Left ventricle myocardium inferior (tissue), 1 donor: Measurements from ENCODE around the gene SEMA5B. TPM values are rescaled to one million over a fixed set of nuclear protein-coding genes. Genes with fewer than 3 reads are reported as not detected.

ENCODE experiments used
- DNase-seq: peaks from one replicate; pipeline ENCODE4 v3.0.0-alpha.2; 2020
- H3K27ac ChIP-seq: fragments of 200-600 bp; replicated peaks from 2 replicates; pipeline ENCODE4 v1.8.0; 2021
- H3K27me3 ChIP-seq: fragments of 200-600 bp; 2 replicates; pipeline ENCODE4 v1.8.0; 2021; ENCODE audit warnings: low read depth
- H3K36me3 ChIP-seq: fragments of 200-600 bp; 2 replicates; pipeline ENCODE4 v1.8.0; 2021
- H3K4me1 ChIP-seq: fragments of 200-600 bp; 2 replicates; pipeline ENCODE4 v1.8.0; 2021
- H3K4me3 ChIP-seq: fragments of 200-600 bp; 2 replicates; pipeline ENCODE4 v1.8.0; 2021; ENCODE audit warnings: mild to moderate bottlenecking, moderate library complexity
- H3K9me3 ChIP-seq: fragments of 200-600 bp; replicated peaks from 2 replicates; pipeline ENCODE4 v1.8.0; 2021
- intact Hi-C: fragments of 100-400 bp; cut with micrococcal nuclease; formaldehyde crosslinking; loops from one replicate; pipeline ENCODE4 v1.11.0; 2022
- total RNA-seq: library from RNA; stranded (reverse); fragmentation: NEBNext Ultra II Directional; extraction: Animal tissue kit (Norgen Biotek cat#: 25700); gene quantifications from one replicate; pipeline ENCODE4 v1.2.1, GENCODE V29; 2021
- TF ChIP-seq, protein P1 (sequence below): fragments of 200-600 bp; IDR thresholded peaks from 2 replicates; pipeline ENCODE4 v1.8.0; 2021; ENCODE audit warnings: antibody characterized with exemption, mild to moderate bottlenecking, borderline replicate concordance
- donor health status: DM: no; HTN: yes; CAD: no; lungs with severe emphysema.

Gene SEMA5B
- total RNA-seq, 1 donor from 2014 or later: 5.3 TPM

DNA sequence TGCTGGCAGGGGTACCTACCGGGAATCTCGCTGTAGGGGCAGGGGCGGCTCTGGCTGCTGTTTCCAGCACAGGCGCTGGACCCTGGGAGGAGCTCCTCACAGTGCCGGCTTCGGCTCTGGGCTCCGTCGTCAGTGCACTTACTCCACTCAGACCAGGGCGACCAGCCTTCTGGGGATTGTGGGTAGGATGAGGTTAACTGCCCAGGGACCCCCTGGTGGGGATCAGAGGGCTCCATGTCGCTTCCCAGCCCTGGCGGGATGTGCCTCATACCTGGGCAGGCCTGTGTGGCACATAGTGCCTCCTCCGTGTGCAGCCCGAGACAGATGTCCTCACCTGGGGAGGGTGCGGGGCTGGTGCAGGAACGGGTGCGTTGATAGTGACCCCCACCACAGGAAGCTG, 115.7 kb downstream of the SEMA5B start:
- Histone ChIP-seq H3K4me1 (no peaks in the 10 kb centered on the region), H3K4me3 (no peak overlapping the region), H3K9me3 (no peaks in the 10 kb centered on the region), H3K36me3 (peaks cover 5% of the 10 kb centered on the region), H3K27ac (no peak overlapping the region), H3K27me3 (peaks cover 22% of the 10 kb centered on the region)
- TF ChIP-seq, protein P1, sequence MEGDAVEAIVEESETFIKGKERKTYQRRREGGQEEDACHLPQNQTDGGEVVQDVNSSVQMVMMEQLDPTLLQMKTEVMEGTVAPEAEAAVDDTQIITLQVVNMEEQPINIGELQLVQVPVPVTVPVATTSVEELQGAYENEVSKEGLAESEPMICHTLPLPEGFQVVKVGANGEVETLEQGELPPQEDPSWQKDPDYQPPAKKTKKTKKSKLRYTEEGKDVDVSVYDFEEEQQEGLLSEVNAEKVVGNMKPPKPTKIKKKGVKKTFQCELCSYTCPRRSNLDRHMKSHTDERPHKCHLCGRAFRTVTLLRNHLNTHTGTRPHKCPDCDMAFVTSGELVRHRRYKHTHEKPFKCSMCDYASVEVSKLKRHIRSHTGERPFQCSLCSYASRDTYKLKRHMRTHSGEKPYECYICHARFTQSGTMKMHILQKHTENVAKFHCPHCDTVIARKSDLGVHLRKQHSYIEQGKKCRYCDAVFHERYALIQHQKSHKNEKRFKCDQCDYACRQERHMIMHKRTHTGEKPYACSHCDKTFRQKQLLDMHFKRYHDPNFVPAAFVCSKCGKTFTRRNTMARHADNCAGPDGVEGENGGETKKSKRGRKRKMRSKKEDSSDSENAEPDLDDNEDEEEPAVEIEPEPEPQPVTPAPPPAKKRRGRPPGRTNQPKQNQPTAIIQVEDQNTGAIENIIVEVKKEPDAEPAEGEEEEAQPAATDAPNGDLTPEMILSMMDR: no peak
- intact Hi-C loops: no loop called here
- DNase-seq: no peak

DNA sequence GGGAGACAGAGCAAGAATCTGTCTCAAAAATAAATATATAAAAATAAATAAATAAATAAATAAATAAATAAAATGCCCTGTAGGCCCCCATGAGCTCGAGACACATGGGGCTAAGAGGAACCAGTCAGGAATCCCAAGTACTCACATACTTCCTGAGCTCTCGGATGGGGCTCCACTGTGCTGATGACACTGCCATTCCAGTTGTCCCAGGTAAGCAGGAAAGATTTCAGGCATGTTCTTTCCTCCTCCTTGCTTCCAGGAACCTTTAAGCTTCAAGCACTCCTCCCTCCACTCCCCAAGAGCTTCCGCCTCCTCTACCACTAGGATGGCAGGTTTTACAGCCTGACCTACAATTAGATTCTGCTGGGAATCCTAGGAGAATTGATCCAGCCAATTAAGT, 119.3 kb downstream of the SEMA5B start:
- no peak for DNase-seq
- H3K4me3 ChIP-seq: no peak overlapping the region
- intact Hi-C loops: no loop called here
- no peaks in the 10 kb centered on the region for H3K4me1 ChIP-seq
- H3K9me3 ChIP-seq: peaks cover 6% of the 10 kb centered on the region
- peaks cover 17% of the 10 kb centered on the region for H3K27me3 ChIP-seq
- H3K27ac ChIP-seq: no peak overlapping the region
- H3K36me3 ChIP-seq: peaks cover 5% of the 10 kb centered on the region
- TF ChIP-seq, protein P1: no peak

DNA sequence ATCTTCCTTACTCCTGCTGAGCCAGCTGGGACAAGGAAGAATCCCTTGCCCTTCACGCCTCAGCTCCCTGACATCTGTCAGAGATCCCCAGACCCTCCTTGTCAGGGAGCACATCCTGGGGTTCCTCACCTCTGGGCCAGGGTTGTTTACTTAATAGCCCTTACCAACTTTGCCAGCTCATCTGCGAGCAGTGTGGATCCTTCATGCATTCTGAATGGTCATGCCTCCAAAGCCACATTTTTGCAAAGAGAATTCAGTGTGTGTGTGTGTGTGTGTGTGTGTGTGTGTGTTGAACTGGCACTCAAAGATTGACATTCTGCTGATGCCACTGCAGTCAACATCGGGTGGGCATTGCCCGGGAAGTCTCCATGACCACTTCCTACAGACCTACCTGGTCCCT, 120.1 kb downstream of the SEMA5B start:
- peaks cover 5% of the 10 kb centered on the region for H3K36me3 ChIP-seq
- no peak overlapping the region for H3K27ac ChIP-seq
- TF ChIP-seq, protein P1: no peak
- H3K4me1 ChIP-seq: no peaks in the 10 kb centered on the region
- intact Hi-C loops: no loop called here
- peaks cover 6% of the 10 kb centered on the region for H3K9me3 ChIP-seq
- H3K27me3 ChIP-seq: peaks cover 9% of the 10 kb centered on the region
- no peak overlapping the region for H3K4me3 ChIP-seq
- DNase-seq: no peak

DNA sequence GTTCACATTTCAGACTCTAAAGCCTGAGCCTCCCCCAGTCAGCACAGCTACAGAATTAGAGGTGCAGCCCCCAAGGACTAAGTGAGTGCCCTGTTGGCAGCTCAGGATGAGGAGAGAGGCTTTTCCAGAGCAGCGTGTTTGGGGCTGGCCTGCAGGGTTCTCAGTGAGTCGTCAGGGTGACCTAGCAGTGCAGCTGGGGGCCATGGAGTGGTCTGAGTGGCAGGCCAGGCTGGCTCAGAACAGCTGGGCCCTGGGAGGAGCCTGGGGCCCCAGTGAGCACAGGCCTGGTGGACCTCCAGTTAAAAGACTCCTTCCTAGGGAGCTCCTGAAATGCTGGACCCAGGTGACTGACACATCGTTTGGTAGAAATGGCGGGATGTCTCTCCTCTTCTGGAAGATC, 124.4 kb downstream of the SEMA5B start:
- Histone ChIP-seq H3K4me3 (no peak overlapping the region), H3K27ac (no peak overlapping the region), H3K36me3 (no peaks in the 10 kb centered on the region), H3K9me3 (peaks cover 6% of the 10 kb centered on the region), H3K27me3 (no peaks in the 10 kb centered on the region), H3K4me1 (peaks cover 6% of the 10 kb centered on the region)
- TF ChIP-seq, protein P1: no peak
- no peak for DNase-seq
- intact Hi-C loops: no loop called here

DNA sequence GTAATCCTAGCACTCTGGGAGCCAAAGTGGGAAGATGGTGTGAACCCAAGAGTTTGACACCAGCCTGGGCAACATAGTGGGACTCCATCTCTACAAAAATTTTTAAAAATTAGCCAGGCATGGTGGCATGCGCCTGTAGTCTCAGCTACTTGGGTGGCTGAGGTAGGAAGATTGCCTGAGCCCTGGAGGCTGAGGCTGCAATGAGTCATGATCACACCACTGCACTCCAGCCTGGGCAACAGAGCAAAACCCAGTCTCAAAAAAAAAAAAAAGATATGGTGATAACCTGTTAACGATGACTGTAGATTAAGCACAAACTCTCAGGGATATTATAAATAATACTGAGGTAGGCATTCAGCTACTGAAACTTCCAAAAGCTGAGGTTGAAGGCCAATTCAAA, 125.2 kb downstream of the SEMA5B start:
- intact Hi-C loops: no loop called here

More for the DNA sequence above, 125.2 kb downstream of the SEMA5B start:
- Histone ChIP-seq H3K4me3 (no peak overlapping the region), H3K27ac (no peak overlapping the region), H3K9me3 (peaks cover 6% of the 10 kb centered on the region), H3K27me3 (no peaks in the 10 kb centered on the region), H3K4me1 (peaks cover 13% of the 10 kb centered on the region), H3K36me3 (no peaks in the 10 kb centered on the region)
- DNase-seq: no peak
- TF ChIP-seq, protein P1: no peak
